ENCODE results near the gene TNFRSF14. TPM values are rescaled to one million over a fixed set of nuclear protein-coding genes. Genes with fewer than 3 reads are reported as not detected.

TNFRSF14 gene
- total and polyA plus RNA-seq, 4 donors: 14.8 to 38.1 (median 29.1) TPM

DNA sequence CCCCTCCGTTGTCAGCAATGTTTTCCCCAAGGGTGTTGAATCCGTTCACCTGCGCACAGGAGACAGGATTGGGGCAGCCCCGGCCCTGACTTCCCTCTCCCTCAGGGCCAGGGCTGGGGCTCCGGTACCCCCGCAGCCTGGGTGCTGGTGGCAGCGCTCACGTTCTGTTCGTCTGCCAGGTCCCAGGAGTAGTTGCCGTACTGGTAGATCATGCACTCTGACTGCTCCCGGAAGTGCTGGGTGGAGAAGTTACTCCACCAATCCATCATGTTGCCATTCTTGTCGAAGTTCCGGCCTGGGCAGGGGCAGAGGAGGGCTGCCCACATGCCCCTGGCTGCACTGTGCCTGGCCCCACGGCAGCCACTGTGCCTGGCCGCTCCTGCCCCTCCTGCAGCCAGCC, 36.5 kb downstream of the TNFRSF14 start (continued):
- TF ChIP-seq CTCF (IDR thresholded peaks at IDR 0.05; ENCODE audit: low read depth, low read length, missing input control): no peak
- TF ChIP-seq SP1 (IDR thresholded peaks at IDR 0.05): no peak
- TF ChIP-seq, protein P1, sequence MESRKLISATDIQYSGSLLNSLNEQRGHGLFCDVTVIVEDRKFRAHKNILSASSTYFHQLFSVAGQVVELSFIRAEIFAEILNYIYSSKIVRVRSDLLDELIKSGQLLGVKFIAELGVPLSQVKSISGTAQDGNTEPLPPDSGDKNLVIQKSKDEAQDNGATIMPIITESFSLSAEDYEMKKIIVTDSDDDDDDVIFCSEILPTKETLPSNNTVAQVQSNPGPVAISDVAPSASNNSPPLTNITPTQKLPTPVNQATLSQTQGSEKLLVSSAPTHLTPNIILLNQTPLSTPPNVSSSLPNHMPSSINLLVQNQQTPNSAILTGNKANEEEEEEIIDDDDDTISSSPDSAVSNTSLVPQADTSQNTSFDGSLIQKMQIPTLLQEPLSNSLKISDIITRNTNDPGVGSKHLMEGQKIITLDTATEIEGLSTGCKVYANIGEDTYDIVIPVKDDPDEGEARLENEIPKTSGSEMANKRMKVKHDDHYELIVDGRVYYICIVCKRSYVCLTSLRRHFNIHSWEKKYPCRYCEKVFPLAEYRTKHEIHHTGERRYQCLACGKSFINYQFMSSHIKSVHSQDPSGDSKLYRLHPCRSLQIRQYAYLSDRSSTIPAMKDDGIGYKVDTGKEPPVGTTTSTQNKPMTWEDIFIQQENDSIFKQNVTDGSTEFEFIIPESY (IDR thresholded peaks at IDR 0.05): no peak
- no peak for TF ChIP-seq HNF4G (IDR thresholded peaks at IDR 0.05)

GRCh38 chr1:2593251-2593878, 37.2 kb downstream of the TNFRSF14 start:
- Histone ChIP-seq H3K27ac (ENCODE audit: low read depth in 1 of 2, low read length in 2 of 2) (no peak overlapping the region), H3K4me3 (ENCODE audit: low read depth in 1 of 3, low read length in 3 of 3) (no peak overlapping the region), H3K36me3 (ENCODE audit: control insufficient read depth in 4 of 4, insufficient read depth in 3 of 4, low read depth in 1 of 4, low read length in 3 of 4) (peaks cover 0 to 2% (median 0%) of the 10 kb centered on the region in 4 donors), H3K4me1 (ENCODE audit: control insufficient read depth in 4 of 4, insufficient read depth in 4 of 4, low read length in 3 of 4) (no peaks in the 10 kb centered on the region), H3K27me3 (ENCODE audit: control insufficient read depth in 4 of 4, insufficient read depth in 4 of 4, low read length in 3 of 4) (no peaks in the 10 kb centered on the region), H3K9ac (ENCODE audit: low read depth in 1 of 2, low read length in 2 of 2) (no peak overlapping the region), H3K9me3 (ENCODE audit: control insufficient read depth in 4 of 4, low read length in 3 of 4) (no peaks in the 10 kb centered on the region)
- DNase-seq (ENCODE audit: low spot score): no peak
- 74% methylated on average over 26 of the region's 26 CpGs for WGBS
- no peak for TF ChIP-seq NR2F2 (IDR thresholded peaks at IDR 0.05)
- TF ChIP-seq, protein P1 (IDR thresholded peaks at IDR 0.05): no peak
- no peak for TF ChIP-seq GABPA (IDR thresholded peaks at IDR 0.05 in 1 of 2, conservative IDR thresholded peaks at IDR 0.05 in 1 of 2)
- TF ChIP-seq FOXA2 (IDR thresholded peaks at IDR 0.05): no peak
- TF ChIP-seq, protein P2, sequence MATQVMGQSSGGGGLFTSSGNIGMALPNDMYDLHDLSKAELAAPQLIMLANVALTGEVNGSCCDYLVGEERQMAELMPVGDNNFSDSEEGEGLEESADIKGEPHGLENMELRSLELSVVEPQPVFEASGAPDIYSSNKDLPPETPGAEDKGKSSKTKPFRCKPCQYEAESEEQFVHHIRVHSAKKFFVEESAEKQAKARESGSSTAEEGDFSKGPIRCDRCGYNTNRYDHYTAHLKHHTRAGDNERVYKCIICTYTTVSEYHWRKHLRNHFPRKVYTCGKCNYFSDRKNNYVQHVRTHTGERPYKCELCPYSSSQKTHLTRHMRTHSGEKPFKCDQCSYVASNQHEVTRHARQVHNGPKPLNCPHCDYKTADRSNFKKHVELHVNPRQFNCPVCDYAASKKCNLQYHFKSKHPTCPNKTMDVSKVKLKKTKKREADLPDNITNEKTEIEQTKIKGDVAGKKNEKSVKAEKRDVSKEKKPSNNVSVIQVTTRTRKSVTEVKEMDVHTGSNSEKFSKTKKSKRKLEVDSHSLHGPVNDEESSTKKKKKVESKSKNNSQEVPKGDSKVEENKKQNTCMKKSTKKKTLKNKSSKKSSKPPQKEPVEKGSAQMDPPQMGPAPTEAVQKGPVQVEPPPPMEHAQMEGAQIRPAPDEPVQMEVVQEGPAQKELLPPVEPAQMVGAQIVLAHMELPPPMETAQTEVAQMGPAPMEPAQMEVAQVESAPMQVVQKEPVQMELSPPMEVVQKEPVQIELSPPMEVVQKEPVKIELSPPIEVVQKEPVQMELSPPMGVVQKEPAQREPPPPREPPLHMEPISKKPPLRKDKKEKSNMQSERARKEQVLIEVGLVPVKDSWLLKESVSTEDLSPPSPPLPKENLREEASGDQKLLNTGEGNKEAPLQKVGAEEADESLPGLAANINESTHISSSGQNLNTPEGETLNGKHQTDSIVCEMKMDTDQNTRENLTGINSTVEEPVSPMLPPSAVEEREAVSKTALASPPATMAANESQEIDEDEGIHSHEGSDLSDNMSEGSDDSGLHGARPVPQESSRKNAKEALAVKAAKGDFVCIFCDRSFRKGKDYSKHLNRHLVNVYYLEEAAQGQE (IDR thresholded peaks at IDR 0.05): no peak
- no peak for TF ChIP-seq RXRA (IDR thresholded peaks at IDR 0.05)
- TF ChIP-seq RAD21 (IDR thresholded peaks at IDR 0.05): no peak
- no peak for TF ChIP-seq HNF4G (IDR thresholded peaks at IDR 0.05)
- TF ChIP-seq SP1 (IDR thresholded peaks at IDR 0.05): no peak
- no peak for TF ChIP-seq HNF4A (conservative IDR thresholded peaks at IDR 0.05)
- TF ChIP-seq, protein P3, sequence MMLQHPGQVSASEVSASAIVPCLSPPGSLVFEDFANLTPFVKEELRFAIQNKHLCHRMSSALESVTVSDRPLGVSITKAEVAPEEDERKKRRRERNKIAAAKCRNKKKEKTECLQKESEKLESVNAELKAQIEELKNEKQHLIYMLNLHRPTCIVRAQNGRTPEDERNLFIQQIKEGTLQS (IDR thresholded peaks at IDR 0.05): no peak
- no peak for TF ChIP-seq YY1 (IDR thresholded peaks at IDR 0.05)
- TF ChIP-seq JUND (IDR thresholded peaks at IDR 0.05): no peak
